OCI-LY3 (cell line): ENCODE measurements around the gene GNAI3.

ENCODE experiments used
- H2AFZ ChIP-seq: fragments of 200-600, 300-600 bp; shearing (Covaris generic); 2 replicates; pipeline ENCODE4 v1.6.0; 2014; ENCODE audit warnings: antibody characterized with exemption, low read depth, low read length
- H3K27ac ChIP-seq: fragments of 200-600, 300-600 bp; sonication (generic); 2 replicates; pipeline ENCODE4 v1.5.1; 2014; ENCODE audit warnings: mild to moderate bottlenecking, low read length, moderate library complexity, mixed read lengths
- H3K27me3 ChIP-seq: fragments of 200-600, 300-600 bp; sonication (generic); 2 replicates; pipeline ENCODE4 v1.6.1; 2014; ENCODE audit warnings: low read depth, low read length, mixed read lengths
- H3K36me3 ChIP-seq: fragments of 200-600, 300-600 bp; sonication (generic); replicated peaks from 2 replicates; pipeline ENCODE3; 2014; ENCODE audit warnings: low read depth, low read length, mixed read lengths
- H3K4me1 ChIP-seq: fragments of 300-600, 200-600 bp; sonication (generic); 2 replicates; pipeline ENCODE4 v1.6.1; 2014; ENCODE audit warnings: low read length, mixed read lengths
- H3K4me2 ChIP-seq: fragments of 200-600, 300-600 bp; sonication (generic); 2 replicates; pipeline ENCODE4 v1.6.1; 2014; ENCODE audit warnings: low read length, mixed read lengths
- H3K4me3 ChIP-seq: fragments of 300-600, 200-600 bp; sonication (generic); 2 replicates; pipeline ENCODE4 v1.5.1; 2014; ENCODE audit warnings: antibody characterized with exemption, mild to moderate bottlenecking, low read length, moderate library complexity
- H3K79me2 ChIP-seq: fragments of 300-600, 200-600 bp; shearing (Covaris generic); 2 replicates; pipeline ENCODE4 v1.6.1; 2014; ENCODE audit warnings: mild to moderate bottlenecking, low read length, mixed read lengths
- H3K9ac ChIP-seq: fragments of 300-600, 200-600 bp; shearing (Covaris generic); 2 replicates; pipeline ENCODE4 v1.6.0; 2014; ENCODE audit warnings: mild to moderate bottlenecking, low read length, moderate library complexity
- H3K9me3 ChIP-seq: fragments of 200-600, 300-600 bp; shearing (Covaris generic); 2 replicates; pipeline ENCODE4 v1.6.1; 2014; ENCODE audit warnings: low read length, mixed read lengths; ENCODE audit not compliant: insufficient read depth
- H4K20me1 ChIP-seq: fragments of 200-600, 300-600 bp; sonication (generic); 2 replicates; pipeline ENCODE4 v1.6.1; 2016; ENCODE audit warnings: low read length, mixed read lengths; ENCODE audit not compliant: insufficient read depth
- CTCF ChIP-seq: fragments of 200-600, 300-600 bp; sonication (generic); IDR thresholded peaks from 2 replicates; pipeline ENCODE4 v1.5.1; 2014; ENCODE audit warnings: antibody characterized with exemption, low read length, low read depth
- EZH2phosphoT487 ChIP-seq: fragments of 200-600 bp; shearing (Covaris generic); IDR thresholded peaks from 2 replicates; pipeline ENCODE4 v1.6.1; 2018; ENCODE audit warnings: antibody characterized with exemption, mixed run types, low read depth

GNAI3 gene

GRCh38 chr1:109661391-109661790 is 113.0 kb downstream of the GNAI3 start:
- no peaks in the 10 kb centered on the region for H3K27me3 ChIP-seq
- no peak overlapping the region for H3K27ac ChIP-seq
- no peak overlapping the region for H3K9ac ChIP-seq
- no peak overlapping the region for H3K4me2 ChIP-seq
- H4K20me1 ChIP-seq = no peaks in the 10 kb centered on the region
- H2AFZ ChIP-seq = no peak overlapping the region
- peaks cover 10% of the 10 kb centered on the region for H3K4me1 ChIP-seq
- H3K79me2 ChIP-seq = no peaks in the 10 kb centered on the region
- no peak overlapping the region for H3K4me3 ChIP-seq
- TF ChIP-seq CTCF (no peak), EZH2phosphoT487 (no peak)
- no peaks in the 10 kb centered on the region for H3K9me3 ChIP-seq
- no peaks in the 10 kb centered on the region for H3K36me3 ChIP-seq

- Histone ChIP-seq H4K20me1 (no peaks in the 10 kb centered on the region), H3K9ac (no peak overlapping the region), H3K27me3 (no peaks in the 10 kb centered on the region), H3K27ac (no peak overlapping the region), H3K4me2 (no peak overlapping the region), H3K4me1 (peaks cover 15% of the 10 kb centered on the region), H3K9me3 (no peaks in the 10 kb centered on the region), H2AFZ (no peak overlapping the region), H3K36me3 (no peaks in the 10 kb centered on the region), H3K4me3 (no peak overlapping the region), H3K79me2 (no peaks in the 10 kb centered on the region)
- no peak for TF ChIP-seq CTCF
- TF ChIP-seq EZH2phosphoT487 = no peak
Measured at GRCh38 chr1:109664671-109665070, 116.3 kb downstream of the GNAI3 start.

GRCh38 chr1:109667452-109668122 is 119.2 kb downstream of the GNAI3 start, which contains the start of gene GSTM2:
Gene GSTM2 (plus strand): TSS chr1:109668057. CDS start chr1:109668116, 59 bp downstream.
- Histone ChIP-seq H3K27ac (no peak within 1 kb of the TSS), H3K4me2 (peak within 1 kb of the TSS; percentile 96), H3K79me2 (no peaks in the 10 kb centered on the region), H3K9ac (peak within 1 kb of the TSS; percentile 54), H3K4me3 (peak within 1 kb of the TSS; percentile 81), H3K36me3 (no peaks in the 10 kb centered on the region), H3K9me3 (no peaks in the 10 kb centered on the region), H2AFZ (peak within 1 kb of the TSS; percentile 86), H3K4me1 (peaks cover 15% of the 10 kb centered on the region), H4K20me1 (no peaks in the 10 kb centered on the region), H3K27me3 (no peaks in the 10 kb centered on the region)
- no peak for TF ChIP-seq CTCF
- no peak for TF ChIP-seq EZH2phosphoT487
